ENCODE results near the gene DISC1.

GRCh38 chr1:231616667-231617066, 9.9 kb upstream of the DISC1 start:
- TF ChIP-seq CTCF (conservative IDR thresholded peaks at IDR 0.05 in 1 of 2, IDR thresholded peaks at IDR 0.05 in 1 of 2; ENCODE audit: low read depth in 1 of 2, low read length in 2 of 2) (no peak), EZH2 (IDR thresholded peaks at IDR 0.05; ENCODE audit: low read length, missing control alignments) (no peak)

All from fibroblast of lung (primary cell).